HCT116 (cell line): ENCODE data around the gene SLC6A12. TPM values are rescaled to one million over a fixed set of nuclear protein-coding genes. Genes with fewer than 3 reads are reported as not detected.

Source experiments
- ATAC-seq: fragments of 200-7000 bp; cut with Tn5 transposase; 2 replicates; pipeline ENCODE4 v1.9.1; 2020; ENCODE audit warnings: mild to moderate bottlenecking, moderate library complexity
- BruUV-seq: library from RNA; stranded (reverse); fragments of 400-500 nt; replicated peaks from 2 replicates; lab custom pipeline; 2021; lab: Mats Ljungman, UMichigan
- CTCF ChIA-PET: fragments of 300-600 bp; sonication (Branson Sonifier 250); formaldehyde crosslinking; loops from one replicate; lab custom pipeline; 2021; ENCODE audit warnings: antibody characterized with exemption; lab: Charles Lee
- POLR2A ChIA-PET: fragments of 300-600, 350-600 bp; sonication (Branson Sonifier 250); formaldehyde crosslinking; loops from one replicate; lab custom pipeline; 2021; ENCODE audit warnings: antibody characterized with exemption; lab: Charles Lee
- RAD21 ChIA-PET, 2 experiments: fragments of 300-600 bp; sonication (Branson Sonifier 250); formaldehyde crosslinking; loops; one replicate each; lab custom pipeline; 2023; ENCODE audit warnings: low total read pairs in 2 of 2; ENCODE audit not compliant: uncharacterized antibody in 2 of 2, unreplicated experiment in 2 of 2, low non-redundant PET in 1 of 2; lab: Charles Lee
- DNase-seq: peaks from one replicate; pipeline ENCODE4 v3.0.0-alpha.2; 2010; ENCODE audit warnings: low read depth, low spot score
- H2AFZ ChIP-seq: fragments of 200-600 bp; shearing (Covaris generic), sonication (generic); 2 replicates; pipeline ENCODE4 v1.6.1; 2017; ENCODE audit warnings: low read depth, mixed run types, mixed read lengths, antibody characterized with exemption, low read length; ENCODE audit not compliant: poor library complexity, severe bottlenecking
- H3K27ac ChIP-seq: 2 replicates; pipeline ENCODE4 v1.5.1; 2012; ENCODE audit warnings: low read depth, low read length
- H3K27me3 ChIP-seq: fragments of 200-600 bp; sonication (generic); 2 replicates; pipeline ENCODE4 v1.6.1; 2016; ENCODE audit warnings: mixed run types, low read length, mixed read lengths; ENCODE audit not compliant: insufficient read depth
- H3K36me3 ChIP-seq, 2 experiments: fragments of 200-500 bp in 1 of 2; fragments of 200-600 bp in 1 of 2; sonication (Bioruptor generic) in 1 of 2; sonication (generic) in 1 of 2; 2 replicates each; pipeline versions ENCODE4 v1.5.1 to v1.6.1; 2014 to 2016; ENCODE audit warnings: low read length in 2 of 2, inconsistent platforms in 1 of 2, mixed read lengths in 1 of 2, mixed run types in 1 of 2; ENCODE audit not compliant: insufficient read depth in 2 of 2, control insufficient read depth in 1 of 2
- H3K4me1 ChIP-seq, 2 experiments: fragments of 200-600 bp in 1 of 2; sonication (generic) in 1 of 2; 2 replicates each; pipeline versions ENCODE4 v1.5.1 to v1.6.1; 2012 to 2017; ENCODE audit warnings: low read length in 2 of 2, inconsistent platforms in 1 of 2, mild to moderate bottlenecking in 1 of 2, mixed read lengths in 1 of 2, mixed run types in 1 of 2, moderate library complexity in 1 of 2; ENCODE audit not compliant: insufficient read depth in 2 of 2, control insufficient read depth in 1 of 2
- H3K4me2 ChIP-seq: fragments of 200-600 bp; sonication (generic); 2 replicates; pipeline ENCODE4 v1.6.1; 2017; ENCODE audit warnings: mixed run types, low read length, mixed read lengths
- H3K4me3 ChIP-seq, 2 experiments: fragments of 200-600 bp in 1 of 2; sonication (generic) in 1 of 2; replicated peaks in 1 of 2; 2 replicates each; pipeline ENCODE4 v1.5.1; 2011 to 2016; ENCODE audit warnings: low read length in 2 of 2, control low read depth in 1 of 2, low read depth in 1 of 2, mild to moderate bottlenecking in 1 of 2, mixed read lengths in 1 of 2, mixed run types in 1 of 2
- H3K79me2 ChIP-seq: fragments of 200-600 bp; sonication (generic); 2 replicates; pipeline ENCODE4 v1.6.1; 2017; ENCODE audit warnings: mild to moderate bottlenecking, mixed run types, low read length, moderate library complexity, mixed read lengths; ENCODE audit not compliant: insufficient read depth
- H3K9ac ChIP-seq: fragments of 200-600 bp; sonication (generic); 2 replicates; pipeline ENCODE4 v1.6.1; 2016; ENCODE audit warnings: low read length, mixed read lengths
- H3K9me2 ChIP-seq: fragments of 200-600 bp; sonication (generic), shearing (Covaris generic); 2 replicates; pipeline ENCODE4 v1.6.1; 2017; ENCODE audit warnings: mixed run types, mild to moderate bottlenecking, moderate library complexity; ENCODE audit not compliant: insufficient read depth
- H3K9me3 ChIP-seq, 2 experiments: fragments of 200-500 bp in 1 of 2; fragments of 200-600 bp in 1 of 2; sonication (Bioruptor generic) in 1 of 2; sonication (generic) in 1 of 2; 2 replicates each; pipeline ENCODE4 v1.6.1; 2014 to 2017; ENCODE audit warnings: low read length in 2 of 2, mixed read lengths in 2 of 2, inconsistent platforms in 1 of 2, low read depth in 1 of 2, mild to moderate bottlenecking in 1 of 2, mixed run types in 1 of 2, moderate library complexity in 1 of 2; ENCODE audit not compliant: control insufficient read depth in 1 of 2, insufficient read depth in 1 of 2
- H4K20me1 ChIP-seq: fragments of 200-600 bp; sonication (generic), shearing (Covaris generic); 2 replicates; pipeline ENCODE4 v1.6.1; 2017; ENCODE audit warnings: mixed run types, mild to moderate bottlenecking, moderate library complexity; ENCODE audit not compliant: insufficient read depth
- ATF3 ChIP-seq: IDR thresholded peaks from 2 replicates; pipeline ENCODE4 v1.6.1; 2012
- CBX3 ChIP-seq: IDR thresholded peaks from 2 replicates; pipeline ENCODE4 v1.6.1; 2012; ENCODE audit warnings: low read depth
- CEBPB ChIP-seq: IDR thresholded peaks from 2 replicates; pipeline ENCODE4 v1.6.1; 2012; ENCODE audit warnings: low read depth
- EGR1 ChIP-seq: IDR thresholded peaks from 2 replicates; pipeline ENCODE4 v1.6.1; 2012; ENCODE audit warnings: low read depth
- ELF1 ChIP-seq: IDR thresholded peaks from 2 replicates; pipeline ENCODE4 v1.6.1; 2012; ENCODE audit warnings: low read depth, borderline replicate concordance
- EZH2 ChIP-seq: fragments of 200-600 bp; sonication (generic); IDR thresholded peaks from 2 replicates; pipeline ENCODE4 v1.6.1; 2017; ENCODE audit warnings: antibody characterized with exemption, mixed run types
- EZH2phosphoT487 ChIP-seq: fragments of 200-600 bp; IDR thresholded peaks from 2 replicates; pipeline ENCODE4 v1.6.1; 2018; ENCODE audit warnings: antibody characterized with exemption, borderline replicate concordance
- FOSL1 ChIP-seq: IDR thresholded peaks from 2 replicates; pipeline ENCODE4 v1.6.1; 2012; ENCODE audit warnings: low read depth
- POLR2A ChIP-seq: IDR thresholded peaks from 2 replicates; pipeline ENCODE4 v1.7.0; 2011; ENCODE audit warnings: borderline replicate concordance; ENCODE audit not compliant: insufficient read depth, insufficient read length; ENCODE audit errors: extremely low read depth
- POLR2AphosphoS5 ChIP-seq: IDR thresholded peaks from 2 replicates; pipeline ENCODE4 v1.6.1; 2011; ENCODE audit warnings: mild to moderate bottlenecking, low read depth, low read length, moderate library complexity
- SRF ChIP-seq: IDR thresholded peaks from 2 replicates; pipeline ENCODE4 v1.6.1; 2012; ENCODE audit warnings: low read depth
- TCF7L2 ChIP-seq: IDR thresholded peaks from 2 replicates; pipeline ENCODE4 v1.7.0; 2011; ENCODE audit warnings: borderline replicate concordance, inconsistent platforms; ENCODE audit not compliant: insufficient read depth, insufficient read length; ENCODE audit errors: extremely low read depth
- YY1 ChIP-seq: IDR thresholded peaks from 2 replicates; pipeline ENCODE4 v1.6.1; 2011; ENCODE audit warnings: low read length, low read depth, moderate library complexity, mild to moderate bottlenecking; ENCODE audit not compliant: insufficient replicate concordance; ENCODE audit errors: extremely low read depth
- ZFX ChIP-seq: fragments of 450-650 bp; IDR thresholded peaks from 2 replicates; pipeline ENCODE4 v1.6.1; 2017
- intact Hi-C: fragments of 100-400 bp; cut with micrococcal nuclease; formaldehyde crosslinking; loops from 2 replicates; pipeline ENCODE4 v1.10.0; 2022
- total RNA-seq: library from RNA; stranded (reverse); gene quantifications from one replicate; pipeline ENCODE4 v1.2.1, GENCODE V29; 2021; ENCODE audit not compliant: unreplicated experiment
- TF ChIP-seq, protein P1 (sequence below): IDR thresholded peaks from 2 replicates; pipeline ENCODE4 v1.6.1; 2012
- TF ChIP-seq, protein P2 (sequence below): IDR thresholded peaks from 2 replicates; pipeline ENCODE4 v1.6.1; 2012; ENCODE audit warnings: low read depth

SLC6A12 gene
- total RNA-seq, 1 experiment from 2014 or later = 0.64 TPM

GRCh38 chr12:254912-255311 lies 41.0 kb upstream of the SLC6A12 start:
- intact Hi-C loops = no loop called here
- no TSS peak for BruUV-seq
- no peaks in the 10 kb centered on the region for H3K9me2 ChIP-seq
- H3K4me3 ChIP-seq = no peak overlapping the region
- ATAC-seq (no peak), DNase-seq (no peak)
- H2AFZ ChIP-seq = no peak overlapping the region
- ChIA-PET POLR2A (no interaction called here), CTCF (no interaction called here), RAD21 (no interaction called here)
- H3K79me2 ChIP-seq = no peaks in the 10 kb centered on the region
- H3K27ac ChIP-seq = no peak overlapping the region
- no peak overlapping the region for H3K4me2 ChIP-seq
- no peak overlapping the region for H3K9ac ChIP-seq
- peaks cover 6% of the 10 kb centered on the region; the same call in 1 of the 2 replicates for H3K27me3 ChIP-seq
- no peak for TF ChIP-seq YY1
- H3K4me1 ChIP-seq = no peaks in the 10 kb centered on the region
- H3K9me3 ChIP-seq = no peaks in the 10 kb centered on the region
- no peaks in the 10 kb centered on the region for H3K36me3 ChIP-seq
- no peaks in the 10 kb centered on the region for H4K20me1 ChIP-seq

DNA sequence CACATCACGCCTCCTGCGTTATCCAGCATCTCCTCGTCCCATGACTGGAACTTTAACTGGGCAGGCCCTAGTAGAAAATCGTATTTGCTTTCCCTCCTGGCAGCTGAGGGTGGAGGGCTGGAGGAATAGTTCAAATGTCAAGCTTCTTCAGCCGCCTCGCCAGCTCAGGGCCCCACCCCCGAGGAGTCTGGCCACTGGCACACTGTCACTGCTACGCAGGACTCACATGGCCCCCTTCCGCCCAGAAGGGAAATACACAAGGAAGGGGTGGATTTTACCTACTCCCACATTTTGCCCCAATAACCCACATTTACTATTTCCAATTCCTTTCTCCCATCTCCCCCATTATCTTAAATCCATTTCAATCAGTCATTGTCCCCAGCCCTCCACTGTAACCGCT lies 40.1 kb upstream of the SLC6A12 start:
- no peak overlapping the region for H3K4me3 ChIP-seq
- no peaks in the 10 kb centered on the region for H4K20me1 ChIP-seq
- ATAC-seq (no peak), DNase-seq (no peak)
- TF ChIP-seq EZH2phosphoT487 (no peak), EZH2 (no peak), EGR1 (no peak), FOSL1 (no peak), ATF3 (no peak), YY1 (no peak), POLR2A (no peak), ZFX (no peak), ELF1 (no peak), CEBPB (no peak), TCF7L2 (no peak), POLR2AphosphoS5 (no peak), CBX3 (no peak), SRF (no peak)
- TF ChIP-seq, protein P1, sequence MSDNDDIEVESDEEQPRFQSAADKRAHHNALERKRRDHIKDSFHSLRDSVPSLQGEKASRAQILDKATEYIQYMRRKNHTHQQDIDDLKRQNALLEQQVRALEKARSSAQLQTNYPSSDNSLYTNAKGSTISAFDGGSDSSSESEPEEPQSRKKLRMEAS = no peak
- TF ChIP-seq, protein P2, sequence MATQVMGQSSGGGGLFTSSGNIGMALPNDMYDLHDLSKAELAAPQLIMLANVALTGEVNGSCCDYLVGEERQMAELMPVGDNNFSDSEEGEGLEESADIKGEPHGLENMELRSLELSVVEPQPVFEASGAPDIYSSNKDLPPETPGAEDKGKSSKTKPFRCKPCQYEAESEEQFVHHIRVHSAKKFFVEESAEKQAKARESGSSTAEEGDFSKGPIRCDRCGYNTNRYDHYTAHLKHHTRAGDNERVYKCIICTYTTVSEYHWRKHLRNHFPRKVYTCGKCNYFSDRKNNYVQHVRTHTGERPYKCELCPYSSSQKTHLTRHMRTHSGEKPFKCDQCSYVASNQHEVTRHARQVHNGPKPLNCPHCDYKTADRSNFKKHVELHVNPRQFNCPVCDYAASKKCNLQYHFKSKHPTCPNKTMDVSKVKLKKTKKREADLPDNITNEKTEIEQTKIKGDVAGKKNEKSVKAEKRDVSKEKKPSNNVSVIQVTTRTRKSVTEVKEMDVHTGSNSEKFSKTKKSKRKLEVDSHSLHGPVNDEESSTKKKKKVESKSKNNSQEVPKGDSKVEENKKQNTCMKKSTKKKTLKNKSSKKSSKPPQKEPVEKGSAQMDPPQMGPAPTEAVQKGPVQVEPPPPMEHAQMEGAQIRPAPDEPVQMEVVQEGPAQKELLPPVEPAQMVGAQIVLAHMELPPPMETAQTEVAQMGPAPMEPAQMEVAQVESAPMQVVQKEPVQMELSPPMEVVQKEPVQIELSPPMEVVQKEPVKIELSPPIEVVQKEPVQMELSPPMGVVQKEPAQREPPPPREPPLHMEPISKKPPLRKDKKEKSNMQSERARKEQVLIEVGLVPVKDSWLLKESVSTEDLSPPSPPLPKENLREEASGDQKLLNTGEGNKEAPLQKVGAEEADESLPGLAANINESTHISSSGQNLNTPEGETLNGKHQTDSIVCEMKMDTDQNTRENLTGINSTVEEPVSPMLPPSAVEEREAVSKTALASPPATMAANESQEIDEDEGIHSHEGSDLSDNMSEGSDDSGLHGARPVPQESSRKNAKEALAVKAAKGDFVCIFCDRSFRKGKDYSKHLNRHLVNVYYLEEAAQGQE = no peak
- no peak overlapping the region for H3K27ac ChIP-seq
- no peaks in the 10 kb centered on the region for H3K9me2 ChIP-seq
- intact Hi-C loops = no loop called here
- no peak overlapping the region for H3K4me2 ChIP-seq
- no peaks in the 10 kb centered on the region for H3K4me1 ChIP-seq
- RAD21 ChIA-PET = no interaction called here
- no peak overlapping the region for H3K9ac ChIP-seq
- BruUV-seq = no TSS peak
- no peak overlapping the region for H2AFZ ChIP-seq
- POLR2A ChIA-PET = no interaction called here
- H3K27me3 ChIP-seq = peaks cover 6% of the 10 kb centered on the region; the same call in 1 of the 2 replicates
- no peaks in the 10 kb centered on the region for H3K36me3 ChIP-seq
- no peaks in the 10 kb centered on the region for H3K79me2 ChIP-seq
- H3K9me3 ChIP-seq = no peaks in the 10 kb centered on the region
- CTCF ChIA-PET = no interaction called here
